SK-N-SH (cell line): ENCODE measurements around the gene RNLS.
A peak's percentile ranks its signal among the peaks of the same experiment; 100 is the strongest.

Experiments
- CTCF ChIP-seq: fragments of 200-600 bp; sonication (generic); IDR thresholded peaks from 2 replicates; pipeline ENCODE4 v1.6.1; 2017; ENCODE audit warnings: antibody characterized with exemption, mild to moderate bottlenecking, moderate library complexity
- EP300 ChIP-seq, 2 experiments: IDR thresholded peaks; 2 replicates each; pipeline versions ENCODE4 v1.4.0 to v1.6.1; 2012; ENCODE audit warnings: borderline replicate concordance in 1 of 2, low read depth in 1 of 2, low read length in 1 of 2
- FOXM1 ChIP-seq: IDR thresholded peaks from 2 replicates; pipeline ENCODE4 v1.4.0; 2012; ENCODE audit warnings: low read depth, mild to moderate bottlenecking
- MAX ChIP-seq: IDR thresholded peaks from 2 replicates; pipeline ENCODE4 v1.4.0; 2012; ENCODE audit warnings: low read depth
- REST ChIP-seq: IDR thresholded peaks from 2 replicates; pipeline ENCODE4 v1.6.1; 2012; ENCODE audit warnings: mild to moderate bottlenecking, low read depth, low read length, moderate library complexity
- RFX5 ChIP-seq: IDR thresholded peaks from 2 replicates; pipeline ENCODE4 v1.6.1; 2012; ENCODE audit warnings: mild to moderate bottlenecking, improper control_type of control experiment, low read length
- TCF12 ChIP-seq: IDR thresholded peaks from 2 replicates; pipeline ENCODE4 v1.4.0; 2012

DNA sequence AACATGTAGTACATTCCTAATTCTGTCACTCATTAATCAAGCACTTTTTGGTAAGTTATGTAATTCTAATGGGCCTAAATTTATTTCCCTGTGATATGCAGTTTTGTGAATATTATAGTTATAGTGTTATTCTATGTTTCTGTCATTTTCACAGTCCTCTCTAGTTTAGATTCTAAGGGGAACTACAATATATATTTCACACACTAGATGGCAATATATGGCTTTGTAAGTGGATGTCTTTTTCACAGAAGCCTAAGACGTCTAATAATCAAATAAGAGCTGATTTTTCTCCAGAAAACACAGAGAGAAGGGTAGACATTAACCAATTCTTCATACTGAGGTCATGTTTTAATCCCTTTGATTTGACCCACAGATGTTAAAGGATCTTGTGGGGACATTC, 18.0 kb downstream of the RNLS start:
- TF ChIP-seq CTCF (peak; percentile 76), TCF12 (no peak), MAX (no peak), EP300 (IDR thresholded peaks at IDR 0.05; ENCODE audit: borderline replicate concordance in 1 of 2, low read depth in 1 of 2, low read length in 1 of 2) (no peak), FOXM1 (no peak), RFX5 (no peak), REST (no peak)
